HUDEP-2 (cell line): ENCODE data around the gene DBNDD2.

ENCODE experiments used
- DNase-seq, 76 experiments: peaks; one replicate each; lab custom pipeline; 2025; ENCODE audit not compliant: unreplicated experiment in 76 of 76; lab: John Stamatoyannopoulos, UW

DBNDD2 gene

GRCh38 chr20:45413479-45413878, 5.4 kb downstream of the DBNDD2 start:
- no peak for DNase-seq

- DNase-seq = peak in 74 of 76 experiments; percentile 14 to 89 (median 72)
Observed at GRCh38 chr20:45415822-45416637, 7.9 kb downstream of the DBNDD2 start, which contains the start of gene PIGT. Gene PIGT, plus strand, starts transcription at chr20:45416141. Its CDS starts 16 bp downstream, at chr20:45416157.

GRCh38 chr20:45416917-45417316, 8.8 kb downstream of the DBNDD2 start:
- DNase-seq = no peak

GRCh38 chr20:45419188-45420091, 11.4 kb downstream of the DBNDD2 start:
- peak in 75 of 76 experiments; percentile 42 to 99 (median 92) for DNase-seq

- DNase-seq = peak in 28 of 76 experiments; percentile 58 to 87 (median 75)
Observed at GRCh38 chr20:45420125-45420524, 12.0 kb downstream of the DBNDD2 start.

- DNase-seq = no peak
Observed at GRCh38 chr20:45423700-45424099, 15.6 kb downstream of the DBNDD2 start.

- DNase-seq = no peak
Observed at GRCh38 chr20:45425561-45425960, 17.5 kb downstream of the DBNDD2 start.

GRCh38 chr20:45426320-45427016, 18.4 kb downstream of the DBNDD2 start:
- DNase-seq = peak in 2 of 76 experiments; percentile 13 to 15

GRCh38 chr20:45427236-45428149, 19.4 kb downstream of the DBNDD2 start:
- DNase-seq = peak in 23 of 76 experiments; percentile 5 to 65 (median 36)

- no peak for DNase-seq
Observed at GRCh38 chr20:45429618-45430017, 21.5 kb downstream of the DBNDD2 start.

- no peak for DNase-seq
Observed at GRCh38 chr20:45432294-45432693, 24.2 kb downstream of the DBNDD2 start.

- DNase-seq = no peak
Observed at GRCh38 chr20:45433316-45433715, 25.2 kb downstream of the DBNDD2 start.

- no peak for DNase-seq
Observed at GRCh38 chr20:45433976-45434375, 25.9 kb downstream of the DBNDD2 start.

- peak in 72 of 76 experiments; percentile 11 to 91 (median 70) for DNase-seq
Observed at GRCh38 chr20:45436732-45437485, 28.8 kb downstream of the DBNDD2 start.

GRCh38 chr20:45440424-45440823, 32.3 kb downstream of the DBNDD2 start:
- DNase-seq = no peak

- DNase-seq = no peak
Observed at GRCh38 chr20:45440891-45441685, 33.0 kb downstream of the DBNDD2 start.

GRCh38 chr20:45441746-45442145, 33.7 kb downstream of the DBNDD2 start:
- no peak for DNase-seq

GRCh38 chr20:45444050-45444449, 36.0 kb downstream of the DBNDD2 start:
- DNase-seq = no peak
